ENCODE results near the gene GRIP1. TPM values are rescaled to one million over a fixed set of nuclear protein-coding genes. Genes with fewer than 3 reads are reported as not detected.

The GRIP1 gene
- total and polyA plus RNA-seq, 10 of the 15 experiments (the other 5 are each of a cell fraction or from before 2014, with no cell fraction given) = 0.05 to 0.85 (median 0.50) TPM; not detected in 7

- H2AFZ ChIP-seq (ENCODE audit: control insufficient read depth, low read depth, low read length) = no peak overlapping the region
- RAD21 ChIA-PET (ENCODE audit: unreplicated experiment) = no interaction called here
- DNase-seq (ENCODE audit: low read depth, low spot score) (no peak), FAIRE-seq (no peak), ATAC-seq (no peak)
- SMC1A ChIA-PET (ENCODE audit: uncharacterized antibody, unreplicated experiment) = interaction anchor here (0.6 kb wide), 1 partner anchor 1084 kb away, joined by 3 read pairs; no protein-coding TSS in a partner anchor
- no TSS peak for BruUV-seq (replicated peaks)
- no peak overlapping the region for H3K4me3 ChIP-seq
- H3K9ac ChIP-seq (ENCODE audit: control insufficient read depth, insufficient read depth, low read length) = no peak overlapping the region
- H4K20me1 ChIP-seq (ENCODE audit: control insufficient read depth, insufficient read depth) = no peaks in the 10 kb centered on the region
- no peaks in the 10 kb centered on the region for H3K36me3 ChIP-seq (ENCODE audit: control insufficient read depth in 2 of 2, insufficient read depth in 2 of 2, low read length in 1 of 2)
- CTCF ChIA-PET = no interaction called here
- H3K27me3 ChIP-seq (replicated peaks in 1 of 2; ENCODE audit: control insufficient read depth in 2 of 2, insufficient read depth in 2 of 2, low read length in 1 of 2) = no peaks in the 10 kb centered on the region
- POLR2A ChIA-PET = no interaction called here
- no peak overlapping the region for H3K4me2 ChIP-seq (ENCODE audit: control insufficient read depth, insufficient read depth)
- no peaks in the 10 kb centered on the region for H3K4me1 ChIP-seq (ENCODE audit: control insufficient read depth, insufficient read depth, low read length)
- TF ChIP-seq ZBTB11 (CRISPR knock-in tag; IDR thresholded peaks at IDR 0.05) (no peak), RUNX3 (IDR thresholded peaks at IDR 0.05; ENCODE audit: low read length) (peak; percentile 38; the same call in 1 of the 2 replicates), SUZ12 (IDR thresholded peaks at IDR 0.05; ENCODE audit: unreplicated experiment) (no peak)
- 0% methylated on average over 2 of the region's 2 CpGs for WGBS (ENCODE audit: insufficient coverage, insufficient replicate concordance, low lambda C conversion rate, missing lambda C conversion rate)
- no peak overlapping the region for H3K27ac ChIP-seq (ENCODE audit: control insufficient read depth, insufficient read depth)
- in situ Hi-C loops (cut with MboI) (no loop called here), intact Hi-C loops (cut with micrococcal nuclease; ENCODE audit: unreplicated experiment) (no loop called here)
- H3K9me3 ChIP-seq (replicated peaks; ENCODE audit: control insufficient read depth, insufficient read depth, low read length) = no peaks in the 10 kb centered on the region
- H3K79me2 ChIP-seq (ENCODE audit: control insufficient read depth, insufficient read depth, low read length) = no peaks in the 10 kb centered on the region
Observed at GRCh38 chr12:66516133-66516532, 162.7 kb downstream of the GRIP1 start.

GRCh38 chr12:66514581-66514980, 164.3 kb downstream of the GRIP1 start:
- no peaks in the 10 kb centered on the region for H3K27me3 ChIP-seq (replicated peaks in 1 of 2; ENCODE audit: control insufficient read depth in 2 of 2, insufficient read depth in 2 of 2, low read length in 1 of 2)
- no peak overlapping the region for H3K9ac ChIP-seq (ENCODE audit: control insufficient read depth, insufficient read depth, low read length)
- no peak overlapping the region for H3K4me3 ChIP-seq
- in situ Hi-C loops (cut with MboI) (no loop called here), intact Hi-C loops (cut with micrococcal nuclease; ENCODE audit: unreplicated experiment) (no loop called here)
- H4K20me1 ChIP-seq (ENCODE audit: control insufficient read depth, insufficient read depth) = no peaks in the 10 kb centered on the region
- SMC1A ChIA-PET (ENCODE audit: uncharacterized antibody, unreplicated experiment) = interaction anchor here (0.7 kb wide), 1 partner anchor 133 kb away, joined by 3 read pairs; no protein-coding TSS in a partner anchor
- WGBS (ENCODE audit: insufficient coverage, insufficient replicate concordance, low lambda C conversion rate, missing lambda C conversion rate) = 0% methylated on average over 2 of the region's 2 CpGs
- no peak for ATAC-seq
- no peak overlapping the region for H3K27ac ChIP-seq (ENCODE audit: control insufficient read depth, insufficient read depth)
- RAD21 ChIA-PET (ENCODE audit: unreplicated experiment) = no interaction called here
- no peaks in the 10 kb centered on the region for H3K36me3 ChIP-seq (ENCODE audit: control insufficient read depth in 2 of 2, insufficient read depth in 2 of 2, low read length in 1 of 2)
- BruUV-seq (replicated peaks) = no TSS peak
- no peak for FAIRE-seq
- CTCF ChIA-PET = no interaction called here
- no peak overlapping the region for H3K4me2 ChIP-seq (ENCODE audit: control insufficient read depth, insufficient read depth)
- no peaks in the 10 kb centered on the region for H3K9me3 ChIP-seq (replicated peaks; ENCODE audit: control insufficient read depth, insufficient read depth, low read length)
- POLR2A ChIA-PET = no interaction called here
- DNase-seq (ENCODE audit: low read depth, low spot score) = no peak
- TF ChIP-seq PAX8 (IDR thresholded peaks at IDR 0.05) (no peak), JUNB (IDR thresholded peaks at IDR 0.05) (no peak)
- H2AFZ ChIP-seq (ENCODE audit: control insufficient read depth, low read depth, low read length) = no peak overlapping the region
- H3K79me2 ChIP-seq (ENCODE audit: control insufficient read depth, insufficient read depth, low read length) = no peaks in the 10 kb centered on the region
- no peaks in the 10 kb centered on the region for H3K4me1 ChIP-seq (ENCODE audit: control insufficient read depth, insufficient read depth, low read length)

Data from GM12878 (cell line).